ENCODE measurements around the gene THAP4. TPM values are rescaled to one million over a fixed set of nuclear protein-coding genes. Genes with fewer than 3 reads are reported as not detected.
A peak's percentile ranks its signal among the peaks of the same experiment; 100 is the strongest.

The THAP4 gene
- total RNA-seq, 1 donor from 2014 or later: 42.4 TPM

GRCh38 chr2:241542278-241542605, 94.7 kb downstream of the THAP4 start:
- no peak for DNase-seq (ENCODE audit: low read depth)
- TF ChIP-seq CTCF (conservative IDR thresholded peaks at IDR 0.05; ENCODE audit: low read depth, low read length): no peak

GRCh38 chr2:241541564-241542277, 95.2 kb downstream of the THAP4 start:
- no peak for TF ChIP-seq CTCF (conservative IDR thresholded peaks at IDR 0.05; ENCODE audit: low read depth, low read length)
- H3K4me3 ChIP-seq (ENCODE audit: low read depth, low read length): peak overlapping the region; percentile 19
- DNase-seq (ENCODE audit: low read depth): no peak

More at GRCh38 chr2:241542278-241542605, 94.7 kb downstream of the THAP4 start:
- H3K4me3 ChIP-seq (ENCODE audit: low read depth, low read length): no peak overlapping the region

- no peak for DNase-seq (ENCODE audit: low read depth)
- H3K4me3 ChIP-seq (ENCODE audit: low read depth, low read length): peak overlapping the region; percentile 26
- TF ChIP-seq CTCF (conservative IDR thresholded peaks at IDR 0.05; ENCODE audit: low read depth, low read length): no peak
These were observed 96.0 kb downstream of the THAP4 start for GRCh38 chr2:241540771-241541561.

GRCh38 chr2:241540401-241540770, 96.6 kb downstream of the THAP4 start:
- DNase-seq (ENCODE audit: low read depth): no peak
- H3K4me3 ChIP-seq (ENCODE audit: low read depth, low read length): no peak overlapping the region
- TF ChIP-seq CTCF (conservative IDR thresholded peaks at IDR 0.05; ENCODE audit: low read depth, low read length): no peak

- H3K4me3 ChIP-seq (ENCODE audit: low read depth, low read length): no peak overlapping the region
- no peak for DNase-seq (ENCODE audit: low read depth)
- TF ChIP-seq CTCF (conservative IDR thresholded peaks at IDR 0.05; ENCODE audit: low read depth, low read length): no peak
These were observed 97.2 kb downstream of the THAP4 start for GRCh38 chr2:241539616-241540374.

GRCh38 chr2:241538838-241539615, 97.9 kb downstream of the THAP4 start:
- no peak overlapping the region for H3K4me3 ChIP-seq (ENCODE audit: low read depth, low read length)
- TF ChIP-seq CTCF (conservative IDR thresholded peaks at IDR 0.05; ENCODE audit: low read depth, low read length): no peak
- no peak for DNase-seq (ENCODE audit: low read depth)
